Measurements from ENCODE around the gene CFH. TPM values are rescaled to one million over a fixed set of nuclear protein-coding genes. Genes with fewer than 3 reads are reported as not detected.
"Not testable (repeated sequence)": the region's sequence is repeated elsewhere in the genome, so short reads cannot be mapped to it uniquely, and the experiment has no call there.

CFH gene
- under 1 TPM in 1 of 6 donors, not detected in 5; 0.09 TPM for polyA plus RNA-seq (ENCODE audit: low read depth in 6 of 6)

GRCh38 chr1:196651637-196652215, at the start of gene CFH:
Gene CFH, plus strand, starts transcription at chr1:196652043. Its CDS starts 75 bp downstream, at chr1:196652118.
- Mint-ChIP-seq H3K27me3 (no peaks in the 10 kb centered on the region), H3K9me3 (no peaks in the 10 kb centered on the region), H3K4me3 (no peak within 1 kb of the TSS), H3K4me1 (no peaks in the 10 kb centered on the region), H3K27ac (no peak within 1 kb of the TSS), H3K36me3 (no peaks in the 10 kb centered on the region)
- DNase-seq (no peak), ATAC-seq (ENCODE audit: low read depth in 2 of 2) (no peak)

- peaks cover 20 to 28% (median 20%) of the 10 kb centered on the region in 3 donors for H3K27me3 Mint-ChIP-seq
- peaks cover 4 to 7% (median 5%) of the 10 kb centered on the region in 3 donors for H3K4me1 Mint-ChIP-seq
- H3K36me3 Mint-ChIP-seq, result no peaks in the 10 kb centered on the region
- ATAC-seq (ENCODE audit: low read depth in 2 of 2) (no peak), DNase-seq (no peak)
- no peak overlapping the region for H3K27ac Mint-ChIP-seq
- H3K4me3 Mint-ChIP-seq, result no peak overlapping the region
- H3K9me3 Mint-ChIP-seq, result peaks cover 0 to 6% (median 0%) of the 10 kb centered on the region in 7 donors
These were observed 48.2 kb upstream of the CFH start for GRCh38 chr1:196603651-196604050.

- H3K9me3 Mint-ChIP-seq, result peaks cover 0 to 6% (median 0%) of the 10 kb centered on the region in 7 donors
- no peaks in the 10 kb centered on the region for H3K36me3 Mint-ChIP-seq
- peak overlapping the region in 4 of 8 donors; percentile 35 to 79 (median 48) for H3K4me3 Mint-ChIP-seq
- H3K4me1 Mint-ChIP-seq, result peaks cover 4 to 7% (median 5%) of the 10 kb centered on the region in 3 donors
- ATAC-seq (ENCODE audit: low read depth in 2 of 2), result no peak
- peak overlapping the region in 1 of 6 donors; percentile 46 for H3K27ac Mint-ChIP-seq
- DNase-seq, result no peak
- peaks cover 39 to 45% (median 41%) of the 10 kb centered on the region in 3 donors for H3K27me3 Mint-ChIP-seq
These were observed 43.9 kb upstream of the CFH start for GRCh38 chr1:196607981-196608380.

- H3K27me3 Mint-ChIP-seq, result peaks cover 39 to 45% (median 41%) of the 10 kb centered on the region in 3 donors
These were observed 43.2 kb upstream of the CFH start, which contains the start of gene KCNT2 for GRCh38 chr1:196608390-196609369. Gene KCNT2, minus strand, starts transcription at chr1:196608440. Its CDS starts 131 bp downstream, at chr1:196608309.

GRCh38 chr1:196609370-196609737, 42.5 kb upstream of the CFH start:
- Mint-ChIP-seq H3K4me1 (peaks cover 4 to 7% (median 5%) of the 10 kb centered on the region in 3 donors), H3K27ac (no peak overlapping the region), H3K36me3 (no peaks in the 10 kb centered on the region), H3K9me3 (peaks cover 0 to 10% (median 0%) of the 10 kb centered on the region in 7 donors), H3K27me3 (peaks cover 39 to 45% (median 41%) of the 10 kb centered on the region in 3 donors), H3K4me3 (no peak overlapping the region)
- no peak for ATAC-seq (ENCODE audit: low read depth in 2 of 2)
- no peak for DNase-seq

More at GRCh38 chr1:196608390-196609369, 43.2 kb upstream of the CFH start, which contains the start of gene KCNT2:
- no peak for ATAC-seq (ENCODE audit: low read depth in 2 of 2)
- Mint-ChIP-seq H3K36me3 (no peaks in the 10 kb centered on the region), H3K4me1 (peaks cover 4 to 7% (median 5%) of the 10 kb centered on the region in 3 donors), H3K27ac (peak within 1 kb of the TSS in 1 of 6 donors; percentile 46), H3K4me3 (peak within 1 kb of the TSS in 4 of 8 donors; percentile 35 to 79 (median 48)), H3K9me3 (peaks cover 0 to 6% (median 0%) of the 10 kb centered on the region in 7 donors)
- no peak for DNase-seq

- Mint-ChIP-seq H3K27me3 (peaks cover 27 to 36% (median 33%) of the 10 kb centered on the region in 3 donors), H3K4me3 (no peak overlapping the region)
- DNase-seq, result no peak
These were observed 40.0 kb upstream of the CFH start for GRCh38 chr1:196611873-196612272.

GRCh38 chr1:196619721-196620120, 32.1 kb upstream of the CFH start:
- H3K4me3 Mint-ChIP-seq, result no peak overlapping the region

More at GRCh38 chr1:196611873-196612272, 40.0 kb upstream of the CFH start:
- Mint-ChIP-seq H3K27ac (no peak overlapping the region), H3K4me1 (peaks cover 4 to 7% (median 5%) of the 10 kb centered on the region in 3 donors), H3K9me3 (peaks cover 0 to 13% (median 1%) of the 10 kb centered on the region in 7 donors), H3K36me3 (no peaks in the 10 kb centered on the region)
- ATAC-seq (ENCODE audit: low read depth in 2 of 2), result no peak

GRCh38 chr1:196623079-196623478, 28.8 kb upstream of the CFH start:
- no peaks in the 10 kb centered on the region for H3K36me3 Mint-ChIP-seq
- H3K4me1 Mint-ChIP-seq, result no peaks in the 10 kb centered on the region
- H3K27ac Mint-ChIP-seq, result no peak overlapping the region
- ATAC-seq (ENCODE audit: low read depth in 2 of 2), result no peak
- no peak overlapping the region for H3K4me3 Mint-ChIP-seq
- no peak for DNase-seq
- no peaks in the 10 kb centered on the region for H3K27me3 Mint-ChIP-seq
- H3K9me3 Mint-ChIP-seq, result peaks cover 0 to 9% (median 0%) of the 10 kb centered on the region in 7 donors

More at GRCh38 chr1:196619721-196620120, 32.1 kb upstream of the CFH start:
- no peaks in the 10 kb centered on the region for H3K9me3 Mint-ChIP-seq
- no peak overlapping the region for H3K27ac Mint-ChIP-seq
- DNase-seq (no peak), ATAC-seq (ENCODE audit: low read depth in 2 of 2) (no peak)
- H3K27me3 Mint-ChIP-seq, result no peaks in the 10 kb centered on the region
- H3K36me3 Mint-ChIP-seq, result no peaks in the 10 kb centered on the region
- no peaks in the 10 kb centered on the region for H3K4me1 Mint-ChIP-seq

GRCh38 chr1:196628838-196629237, 23.0 kb upstream of the CFH start:
- Mint-ChIP-seq H3K36me3 (no peaks in the 10 kb centered on the region), H3K4me1 (no peaks in the 10 kb centered on the region), H3K9me3 (peaks cover 0 to 24% (median 6%) of the 10 kb centered on the region in 7 donors), H3K27ac (peak overlapping the region in 1 of 6 donors; percentile 22), H3K27me3 (no peaks in the 10 kb centered on the region), H3K4me3 (no peak overlapping the region)
- ATAC-seq (ENCODE audit: low read depth in 2 of 2), result no peak
- DNase-seq, result no peak

GRCh38 chr1:196637606-196638005, 14.2 kb upstream of the CFH start:
- Mint-ChIP-seq H3K36me3 (no peaks in the 10 kb centered on the region), H3K9me3 (no peaks in the 10 kb centered on the region), H3K4me1 (no peaks in the 10 kb centered on the region), H3K27me3 (no peaks in the 10 kb centered on the region), H3K4me3 (no peak overlapping the region), H3K27ac (no peak overlapping the region)
- ATAC-seq (ENCODE audit: low read depth in 2 of 2) (no peak), DNase-seq (no peak)

GRCh38 chr1:196638466-196638865, 13.4 kb upstream of the CFH start:
- ATAC-seq (ENCODE audit: low read depth in 2 of 2), result no peak
- no peak overlapping the region for H3K4me3 Mint-ChIP-seq
- H3K27me3 Mint-ChIP-seq, result no peaks in the 10 kb centered on the region
- DNase-seq, result no peak
- H3K36me3 Mint-ChIP-seq, result no peaks in the 10 kb centered on the region
- no peaks in the 10 kb centered on the region for H3K9me3 Mint-ChIP-seq
- no peak overlapping the region for H3K27ac Mint-ChIP-seq
- H3K4me1 Mint-ChIP-seq, result no peaks in the 10 kb centered on the region

- H3K4me3 Mint-ChIP-seq; H3K27ac Mint-ChIP-seq; H3K27me3 Mint-ChIP-seq; H3K9me3 Mint-ChIP-seq; H3K4me1 Mint-ChIP-seq; DNase-seq; H3K36me3 Mint-ChIP-seq; ATAC-seq (ENCODE audit: low read depth in 2 of 2): not testable (repeated sequence)
These were observed 12.6 kb upstream of the CFH start for GRCh38 chr1:196639291-196639690.

- ATAC-seq (ENCODE audit: low read depth in 2 of 2) (no peak), DNase-seq (no peak)
- H3K9me3 Mint-ChIP-seq, result no peaks in the 10 kb centered on the region
- no peaks in the 10 kb centered on the region for H3K27me3 Mint-ChIP-seq
- H3K4me3 Mint-ChIP-seq, result no peak overlapping the region
- H3K4me1 Mint-ChIP-seq, result no peaks in the 10 kb centered on the region
- no peaks in the 10 kb centered on the region for H3K36me3 Mint-ChIP-seq
- H3K27ac Mint-ChIP-seq, result no peak overlapping the region
These were observed 10.9 kb upstream of the CFH start for GRCh38 chr1:196640976-196641375.
